Regular cardiac myocyte (primary cell): ENCODE measurements around the gene ADAMTS2. TPM values are rescaled to one million over a fixed set of nuclear protein-coding genes. Genes with fewer than 3 reads are reported as not detected.

Experiments used
- total RNA-seq: library from RNA; depleted of rRNA; stranded (reverse); fragments of >200 nt; gene quantifications from 2 replicates; pipeline ENCODE4 v1.2.3, GENCODE V29; 2014

Gene ADAMTS2
- 56.0 and 57.8 TPM in 2 replicates for total RNA-seq

DNA sequence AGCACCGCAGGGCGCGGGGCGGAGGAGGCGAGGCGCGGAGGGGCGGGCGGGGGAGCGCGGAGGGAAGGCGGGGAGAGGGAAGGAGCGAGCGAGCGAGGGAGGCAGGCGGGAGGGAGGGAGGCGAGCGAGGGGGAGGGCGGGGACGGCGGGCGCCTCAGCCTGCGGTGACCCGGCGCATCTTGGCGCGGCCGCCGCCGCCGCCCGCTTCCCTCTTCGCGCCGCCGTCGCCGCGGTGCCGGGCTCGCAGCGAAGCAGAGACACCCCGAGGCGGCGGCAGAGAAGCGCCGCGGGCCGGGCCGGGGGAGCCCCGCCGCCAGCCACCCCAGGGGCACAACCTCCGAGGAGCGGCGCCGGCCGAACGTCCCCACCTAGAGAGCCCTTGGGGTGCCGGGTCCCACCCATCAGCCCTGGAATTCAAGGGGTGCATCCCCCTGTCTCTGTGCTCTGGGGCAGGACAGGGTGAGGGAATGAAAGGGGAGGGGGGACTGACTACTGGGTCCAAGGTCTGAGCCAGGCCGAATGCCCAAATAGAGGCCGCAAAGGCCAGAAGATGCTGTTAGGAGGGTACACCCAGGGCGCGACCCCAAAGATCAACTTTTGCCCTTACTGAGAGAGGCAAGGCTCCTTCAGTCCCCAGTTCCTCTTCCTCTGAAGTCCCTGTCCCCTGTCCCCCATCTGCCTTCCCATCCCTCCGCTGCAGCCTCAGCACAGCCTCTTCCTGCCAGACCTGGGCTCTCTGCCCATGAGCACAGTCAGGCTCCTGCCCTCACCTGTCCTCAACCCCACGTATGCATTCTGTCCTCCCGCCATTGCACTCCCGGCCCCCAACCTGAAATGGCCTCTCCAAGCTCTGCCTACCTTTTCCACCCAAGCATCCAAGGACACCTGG, at the start of gene ADAMTS2:
Gene ADAMTS2, minus strand, starts transcription at position 29 of the 889 bp plus-strand sequence. CDS start 133 bp downstream, outside the sequence.

Other genes starting within 250 kb of the ADAMTS2 start
- gene RUFY1, start 205.1 kb upstream of the ADAMTS2 start, total RNA-seq: 46.4 and 58.1 TPM in 2 replicates